NOMO-1 treated with DMSO at 0.1 percent for 48 hours (cell line): Measurements from ENCODE around the gene TMEM218.
"Not testable (repeated sequence)": the region's sequence is repeated elsewhere in the genome, so short reads cannot be mapped to it uniquely, and the experiment has no call there.

Experiments
- DNase-seq: peaks from one replicate; lab custom pipeline; 2025; ENCODE audit not compliant: unreplicated experiment; lab: John Stamatoyannopoulos, UW

Gene TMEM218

DNA sequence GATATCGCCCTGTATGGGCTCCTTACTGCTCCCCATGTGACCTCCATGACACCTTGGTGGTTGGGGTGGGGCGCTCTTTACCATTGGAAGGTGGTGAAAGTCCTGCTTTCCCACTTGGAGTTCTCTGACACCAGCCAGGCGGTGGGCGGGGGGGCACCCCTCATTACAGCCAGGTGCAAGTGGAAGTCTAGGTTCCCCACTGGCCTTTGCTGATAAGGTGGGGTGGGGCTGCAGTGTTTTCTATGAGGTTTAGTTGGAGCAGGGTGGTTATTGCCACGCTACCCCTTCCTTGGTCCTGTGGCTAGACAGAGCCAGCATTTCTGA, 53.8 kb downstream of the TMEM218 start:
- no peak for DNase-seq

DNA sequence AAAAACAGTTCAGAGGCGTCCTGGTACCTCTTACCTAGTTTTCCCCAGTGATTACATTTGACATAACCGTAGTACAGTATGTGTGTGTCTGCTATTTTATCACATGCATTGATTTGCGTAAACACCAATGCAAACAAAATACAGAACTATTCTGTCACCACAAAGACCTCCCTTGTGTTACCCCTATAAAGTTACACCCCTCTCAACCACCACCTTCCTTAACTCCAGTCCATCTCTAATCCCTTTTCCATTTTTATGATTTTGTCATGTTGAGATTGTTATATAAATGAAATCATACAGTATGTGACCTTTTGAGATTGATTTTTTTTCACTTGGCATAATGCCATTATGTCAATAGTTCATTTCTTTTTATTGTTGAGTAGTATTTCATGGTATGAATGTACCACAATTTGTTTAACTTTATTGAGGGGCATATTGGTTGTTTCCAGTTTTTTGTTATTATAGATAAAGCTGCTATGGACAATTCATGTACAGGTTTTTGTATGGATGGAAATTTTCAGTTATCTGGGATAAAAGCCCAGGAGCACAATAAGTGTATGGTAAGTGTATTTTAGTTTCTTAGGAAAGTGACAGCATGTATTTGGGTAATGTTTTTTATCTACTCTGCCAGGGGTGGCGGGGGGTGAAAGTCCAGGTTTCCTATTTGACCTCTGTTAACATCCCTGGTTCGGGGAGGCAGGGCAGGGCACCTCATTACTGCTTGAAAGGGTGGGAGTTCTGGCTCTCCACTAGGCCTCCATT, 54.3 kb downstream of the TMEM218 start:
- no peak for DNase-seq

- DNase-seq, result not testable (repeated sequence)
Measured at GRCh38 chr11:125056111-125056510, 55.3 kb downstream of the TMEM218 start.

DNA sequence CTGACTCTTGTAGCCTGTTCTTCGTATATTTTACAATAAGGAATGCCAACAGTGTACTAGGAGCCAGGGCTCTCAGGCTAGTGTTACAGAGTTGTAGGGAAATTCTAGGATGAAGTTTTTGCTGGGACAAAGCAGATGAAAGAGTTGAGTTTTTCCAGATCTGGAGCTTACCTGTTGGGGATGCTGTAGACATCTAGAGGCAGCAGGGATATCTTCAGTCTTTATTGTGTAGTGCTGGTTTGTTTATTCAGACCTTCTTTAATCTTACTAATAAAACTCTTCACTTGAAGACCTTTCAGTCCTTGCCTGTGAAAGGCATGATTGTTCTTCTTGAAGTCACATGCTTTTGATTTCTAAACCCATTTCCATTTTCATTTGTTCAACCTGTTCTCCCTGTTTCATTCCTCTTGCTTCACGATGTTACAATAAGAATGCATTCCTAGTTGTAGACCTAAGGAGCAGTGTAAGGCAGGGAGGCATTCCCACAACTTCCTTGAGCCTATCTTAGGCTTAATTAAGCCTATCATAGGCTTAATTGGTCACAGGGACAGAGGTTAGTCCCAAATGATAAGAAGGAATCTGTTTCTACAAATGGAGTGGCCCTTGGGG, 56.2 kb downstream of the TMEM218 start:
- no peak for DNase-seq

DNA sequence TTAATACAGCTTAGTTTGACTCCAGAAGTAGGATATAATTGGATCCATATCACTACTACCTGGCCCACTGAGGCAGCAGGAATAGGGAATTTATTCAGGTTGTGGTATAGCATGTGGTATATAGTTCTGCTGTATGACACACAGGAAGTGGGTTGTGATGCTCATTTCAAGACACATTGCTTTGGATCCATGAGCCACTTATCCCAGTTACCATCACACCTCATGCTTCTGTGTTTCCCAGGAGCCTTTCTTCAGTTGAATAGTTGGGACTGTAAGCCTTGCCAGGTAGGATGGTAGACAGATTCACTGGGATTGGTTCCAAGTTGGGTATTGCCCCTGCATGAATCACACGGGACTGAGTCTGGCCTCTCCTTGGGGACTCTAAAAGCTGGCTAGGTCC, 58.3 kb downstream of the TMEM218 start:
- DNase-seq, result no peak

- DNase-seq, result no peak
Measured at GRCh38 chr11:125052047-125052446, 59.4 kb downstream of the TMEM218 start.

- DNase-seq, result no peak
Measured at GRCh38 chr11:125049164-125049792, 62.1 kb downstream of the TMEM218 start.
